Measurements from ENCODE around the gene WSCD2. TPM values are rescaled to one million over a fixed set of nuclear protein-coding genes. Genes with fewer than 3 reads are reported as not detected.

Gene WSCD2
- total RNA-seq (2014; rRNA removed; shearing (Covaris generic)) = not detected in 2 replicates

- no peak for DNase-seq (ENCODE audit: low spot score)
Observed at GRCh38 chr12:108129017-108129812, at the start of gene WSCD2. Gene WSCD2, plus strand, starts transcription at chr12:108129288. Its CDS starts 66,545 bp downstream, at chr12:108195833.

- DNase-seq (ENCODE audit: low spot score) = no peak
Observed at GRCh38 chr12:108079721-108080120, 49.4 kb upstream of the WSCD2 start.

- DNase-seq (ENCODE audit: low spot score) = no peak
Observed at GRCh38 chr12:108080363-108080762, 48.7 kb upstream of the WSCD2 start.

- DNase-seq (ENCODE audit: low spot score) = no peak
Observed at GRCh38 chr12:108082485-108082884, 46.6 kb upstream of the WSCD2 start.

- no peak for DNase-seq (ENCODE audit: low spot score)
Observed at GRCh38 chr12:108087900-108088299, 41.2 kb upstream of the WSCD2 start.

- DNase-seq (ENCODE audit: low spot score) = no peak
Observed at GRCh38 chr12:108090107-108090899, 38.8 kb upstream of the WSCD2 start.

- DNase-seq (ENCODE audit: low spot score) = no peak
Observed at GRCh38 chr12:108090932-108091678, 38.0 kb upstream of the WSCD2 start.

GRCh38 chr12:108091679-108092051 is 37.4 kb upstream of the WSCD2 start:
- no peak for DNase-seq (ENCODE audit: low spot score)

- no peak for DNase-seq (ENCODE audit: low spot score)
Observed at GRCh38 chr12:108093209-108093608, 35.9 kb upstream of the WSCD2 start.

GRCh38 chr12:108094056-108094649 is 34.9 kb upstream of the WSCD2 start:
- DNase-seq (ENCODE audit: low spot score) = no peak

GRCh38 chr12:108097160-108097911 is 31.8 kb upstream of the WSCD2 start:
- no peak for DNase-seq (ENCODE audit: low spot score)

GRCh38 chr12:108098374-108098773 is 30.7 kb upstream of the WSCD2 start:
- DNase-seq (ENCODE audit: low spot score) = no peak

GRCh38 chr12:108099073-108099472 is 30.0 kb upstream of the WSCD2 start:
- DNase-seq (ENCODE audit: low spot score) = peak; percentile 31

GRCh38 chr12:108099778-108100489 is 29.2 kb upstream of the WSCD2 start:
- no peak for DNase-seq (ENCODE audit: low spot score)

- no peak for DNase-seq (ENCODE audit: low spot score)
Observed at GRCh38 chr12:108101605-108102175, 27.4 kb upstream of the WSCD2 start.

GRCh38 chr12:108102363-108102762 is 26.7 kb upstream of the WSCD2 start:
- DNase-seq (ENCODE audit: low spot score) = no peak

- DNase-seq (ENCODE audit: low spot score) = no peak
Observed at GRCh38 chr12:108103087-108103486, 26.0 kb upstream of the WSCD2 start.

GRCh38 chr12:108103517-108103916 is 25.6 kb upstream of the WSCD2 start:
- no peak for DNase-seq (ENCODE audit: low spot score)

- DNase-seq (ENCODE audit: low spot score) = no peak
Observed at GRCh38 chr12:108104657-108105056, 24.4 kb upstream of the WSCD2 start.

- DNase-seq (ENCODE audit: low spot score) = no peak
Observed at GRCh38 chr12:108106599-108106998, 22.5 kb upstream of the WSCD2 start.
